ENCODE results near the gene LRSAM1. TPM values are rescaled to one million over a fixed set of nuclear protein-coding genes. Genes with fewer than 3 reads are reported as not detected.

The LRSAM1 gene
- total and polyA plus RNA-seq, 7 donors: 6.9 to 54.0 (median 17.9) TPM

- Histone ChIP-seq H3K4me3 (no peak overlapping the region), H3K9me3 (no peaks in the 10 kb centered on the region), H3K27me3 (no peaks in the 10 kb centered on the region), H3K36me3 (peaks cover 7 to 87% (median 24%) of the 10 kb centered on the region in 4 donors), H3K27ac (no peak overlapping the region), H3K4me1 (no peaks in the 10 kb centered on the region)
- no peak for TF ChIP-seq EP300 (IDR thresholded peaks at IDR 0.05)
- no peak for TF ChIP-seq CTCF (IDR thresholded peaks at IDR 0.05)
- TF ChIP-seq POLR2A (IDR thresholded peaks at IDR 0.05): no peak
- TF ChIP-seq POLR2AphosphoS5 (IDR thresholded peaks at IDR 0.05): no peak
- DNase-seq: no peak
- intact Hi-C loops (cut with DNase I): no loop called here
- 94% methylated on average over 10 of the region's 10 CpGs for WGBS, 2 donors
Observed at GRCh38 chr9:127473501-127473900, 22.2 kb downstream of the LRSAM1 start.

- no peak overlapping the region for H3K4me3 ChIP-seq
- DNase-seq: no peak
- H3K9me3 ChIP-seq: no peaks in the 10 kb centered on the region
- TF ChIP-seq POLR2A (IDR thresholded peaks at IDR 0.05): no peak
- no peak for TF ChIP-seq CTCF (IDR thresholded peaks at IDR 0.05)
- no peak for TF ChIP-seq POLR2AphosphoS5 (IDR thresholded peaks at IDR 0.05)
- no peak for TF ChIP-seq EP300 (IDR thresholded peaks at IDR 0.05)
- intact Hi-C loops (cut with DNase I): no loop called here
- H3K27ac ChIP-seq: no peak overlapping the region
- peaks cover 10 to 87% (median 26%) of the 10 kb centered on the region in 4 donors for H3K36me3 ChIP-seq
- H3K27me3 ChIP-seq: no peaks in the 10 kb centered on the region
- 91 to 93% methylated on average over 4 of the region's 4 CpGs for WGBS, 2 donors
- no peaks in the 10 kb centered on the region for H3K4me1 ChIP-seq
Observed at GRCh38 chr9:127473932-127474331, 22.6 kb downstream of the LRSAM1 start.

GRCh38 chr9:127474592-127474991, 23.3 kb downstream of the LRSAM1 start:
- H3K36me3 ChIP-seq: peaks cover 15 to 87% (median 33%) of the 10 kb centered on the region in 4 donors
- intact Hi-C loops (cut with DNase I): no loop called here
- 94 to 97% methylated on average over 5 of the region's 5 CpGs for WGBS, 2 donors
- no peaks in the 10 kb centered on the region for H3K4me1 ChIP-seq
- H3K27me3 ChIP-seq: no peaks in the 10 kb centered on the region
- no peak overlapping the region for H3K27ac ChIP-seq
- no peak for DNase-seq
- TF ChIP-seq CTCF (IDR thresholded peaks at IDR 0.05): no peak
- no peak for TF ChIP-seq POLR2AphosphoS5 (IDR thresholded peaks at IDR 0.05)
- TF ChIP-seq POLR2A (IDR thresholded peaks at IDR 0.05): no peak
- no peak for TF ChIP-seq EP300 (IDR thresholded peaks at IDR 0.05)
- H3K4me3 ChIP-seq: no peak overlapping the region
- no peaks in the 10 kb centered on the region for H3K9me3 ChIP-seq

- peaks cover 26 to 97% (median 41%) of the 10 kb centered on the region in 4 donors for H3K36me3 ChIP-seq
- H3K4me1 ChIP-seq: no peaks in the 10 kb centered on the region
- no peak for DNase-seq
- H3K27ac ChIP-seq: no peak overlapping the region
- no peak for TF ChIP-seq POLR2AphosphoS5 (IDR thresholded peaks at IDR 0.05)
- TF ChIP-seq CTCF (IDR thresholded peaks at IDR 0.05): no peak
- TF ChIP-seq POLR2A (IDR thresholded peaks at IDR 0.05): no peak
- no peak for TF ChIP-seq EP300 (IDR thresholded peaks at IDR 0.05)
- no peak overlapping the region for H3K4me3 ChIP-seq
- no peaks in the 10 kb centered on the region for H3K27me3 ChIP-seq
- intact Hi-C loops (cut with DNase I): no loop called here
- WGBS, 2 donors: 87 to 91% methylated on average over 17 of the region's 17 CpGs
- no peaks in the 10 kb centered on the region for H3K9me3 ChIP-seq
Observed at GRCh38 chr9:127479507-127480081, 28.3 kb downstream of the LRSAM1 start.

- no peaks in the 10 kb centered on the region for H3K4me1 ChIP-seq
- H3K9me3 ChIP-seq: no peaks in the 10 kb centered on the region
- no peak overlapping the region for H3K4me3 ChIP-seq
- no peak overlapping the region for H3K27ac ChIP-seq
- no peak for TF ChIP-seq POLR2AphosphoS5 (IDR thresholded peaks at IDR 0.05)
- TF ChIP-seq CTCF (IDR thresholded peaks at IDR 0.05): no peak
- no peak for TF ChIP-seq POLR2A (IDR thresholded peaks at IDR 0.05)
- no peak for TF ChIP-seq EP300 (IDR thresholded peaks at IDR 0.05)
- intact Hi-C loops (cut with DNase I): no loop called here
- WGBS, 2 donors: 97 to 98% methylated on average over 9 of the region's 9 CpGs
- no peak for DNase-seq
- peaks cover 41 to 99% (median 56%) of the 10 kb centered on the region in 4 donors for H3K36me3 ChIP-seq
- H3K27me3 ChIP-seq: no peaks in the 10 kb centered on the region
Observed at GRCh38 chr9:127482662-127483061, 31.4 kb downstream of the LRSAM1 start.
